ENCODE measurements around the gene VKORC1L1. TPM values are rescaled to one million over a fixed set of nuclear protein-coding genes. Genes with fewer than 3 reads are reported as not detected.

The VKORC1L1 gene
- total RNA-seq, 3 donors from 2014 or later (not counting 1 experiment from before 2014, with no cell fraction given), result 5.7 to 8.2 (median 7.1) TPM

GRCh38 chr7:65902306-65902705, 29.4 kb downstream of the VKORC1L1 start:
- Mint-ChIP-seq H3K36me3 (no peaks in the 10 kb centered on the region), H3K27ac (no peak overlapping the region), H3K9me3 (peaks cover 2 to 8% of the 10 kb centered on the region in 2 donors), H3K27me3 (ENCODE audit: low read depth in 2 of 2) (no peaks in the 10 kb centered on the region), H3K4me3 (no peak overlapping the region), H3K4me1 (peaks cover 8 to 12% of the 10 kb centered on the region in 2 donors)
- Histone ChIP-seq H3K27ac (ENCODE audit: low read length) (no peak overlapping the region), H3K27me3 (ENCODE audit: control insufficient read depth, insufficient read depth, low read length) (no peaks in the 10 kb centered on the region), H3K36me3 (ENCODE audit: control insufficient read depth, insufficient read depth, low read length) (no peaks in the 10 kb centered on the region), H3K9me3 (ENCODE audit: control insufficient read depth, insufficient read depth, low read length) (no peaks in the 10 kb centered on the region), H3K4me1 (ENCODE audit: control insufficient read depth, insufficient read depth, low read length) (no peaks in the 10 kb centered on the region), H3K4me3 (ENCODE audit: low read length) (no peak overlapping the region)
- TF ChIP-seq CTCF (IDR thresholded peaks at IDR 0.05), result no peak
- ATAC-seq (no peak), DNase-seq (no peak)
- intact Hi-C loops (cut with micrococcal nuclease), result no loop called here

GRCh38 chr7:65907501-65908198, 34.8 kb downstream of the VKORC1L1 start:
- 97% methylated on average over 5 of the region's 6 CpGs for WGBS (ENCODE audit: insufficient coverage)
- Mint-ChIP-seq H3K36me3 (no peaks in the 10 kb centered on the region), H3K4me1 (peaks cover 11 to 13% of the 10 kb centered on the region in 2 donors), H3K27me3 (ENCODE audit: low read depth in 2 of 2) (no peaks in the 10 kb centered on the region), H3K4me3 (no peak overlapping the region), H3K9me3 (no peaks in the 10 kb centered on the region), H3K27ac (peak overlapping the region in 1 of 2 donors; percentile 7)
- H3K27me3 ChIP-seq (ENCODE audit: control insufficient read depth, insufficient read depth, low read length), result no peaks in the 10 kb centered on the region
- no peak overlapping the region for H3K27ac ChIP-seq (ENCODE audit: low read length)
- no peak for DNase-seq
- intact Hi-C loops (cut with micrococcal nuclease), result no loop called here
- H3K9me3 ChIP-seq (ENCODE audit: control insufficient read depth, insufficient read depth, low read length), result no peaks in the 10 kb centered on the region
- H3K4me1 ChIP-seq (ENCODE audit: control insufficient read depth, insufficient read depth, low read length), result no peaks in the 10 kb centered on the region
- no peak for ATAC-seq
- H3K36me3 ChIP-seq (ENCODE audit: control insufficient read depth, insufficient read depth, low read length), result no peaks in the 10 kb centered on the region
- H3K4me3 ChIP-seq (ENCODE audit: low read length), result no peak overlapping the region
- no peak for TF ChIP-seq CTCF (IDR thresholded peaks at IDR 0.05)

GRCh38 chr7:65910237-65910636, 37.4 kb downstream of the VKORC1L1 start:
- no peaks in the 10 kb centered on the region for H3K9me3 ChIP-seq (ENCODE audit: control insufficient read depth, insufficient read depth, low read length)
- H3K27ac ChIP-seq (ENCODE audit: low read length), result no peak overlapping the region
- no peaks in the 10 kb centered on the region for H3K9me3 Mint-ChIP-seq
- 100% methylated on average over 1 of the region's 2 CpGs for WGBS (ENCODE audit: insufficient coverage)
- H3K27me3 ChIP-seq (ENCODE audit: control insufficient read depth, insufficient read depth, low read length), result no peaks in the 10 kb centered on the region
- H3K36me3 ChIP-seq (ENCODE audit: control insufficient read depth, insufficient read depth, low read length), result no peaks in the 10 kb centered on the region
- no peak overlapping the region for H3K4me3 Mint-ChIP-seq
- H3K4me1 ChIP-seq (ENCODE audit: control insufficient read depth, insufficient read depth, low read length), result no peaks in the 10 kb centered on the region
- no peak for ATAC-seq
- no peak overlapping the region for H3K4me3 ChIP-seq (ENCODE audit: low read length)
- H3K27ac Mint-ChIP-seq, result no peak overlapping the region
- H3K4me1 Mint-ChIP-seq, result peaks cover 11 to 13% of the 10 kb centered on the region in 2 donors
- H3K27me3 Mint-ChIP-seq (ENCODE audit: low read depth in 2 of 2), result no peaks in the 10 kb centered on the region
- DNase-seq, result no peak
- intact Hi-C loops (cut with micrococcal nuclease), result no loop called here
- TF ChIP-seq CTCF (IDR thresholded peaks at IDR 0.05), result no peak
- no peaks in the 10 kb centered on the region for H3K36me3 Mint-ChIP-seq

GRCh38 chr7:65912237-65912636, 39.4 kb downstream of the VKORC1L1 start:
- Histone ChIP-seq H3K4me1 (ENCODE audit: control insufficient read depth, insufficient read depth, low read length) (no peaks in the 10 kb centered on the region), H3K36me3 (ENCODE audit: control insufficient read depth, insufficient read depth, low read length) (no peaks in the 10 kb centered on the region), H3K27me3 (ENCODE audit: control insufficient read depth, insufficient read depth, low read length) (no peaks in the 10 kb centered on the region), H3K9me3 (ENCODE audit: control insufficient read depth, insufficient read depth, low read length) (no peaks in the 10 kb centered on the region), H3K27ac (ENCODE audit: low read length) (no peak overlapping the region), H3K4me3 (ENCODE audit: low read length) (no peak overlapping the region)
- H3K27ac Mint-ChIP-seq, result no peak overlapping the region
- no peaks in the 10 kb centered on the region for H3K36me3 Mint-ChIP-seq
- peaks cover 5 to 11% of the 10 kb centered on the region in 2 donors for H3K4me1 Mint-ChIP-seq
- ATAC-seq (no peak), DNase-seq (no peak)
- H3K9me3 Mint-ChIP-seq, result no peaks in the 10 kb centered on the region
- TF ChIP-seq CTCF (IDR thresholded peaks at IDR 0.05), result no peak
- H3K4me3 Mint-ChIP-seq, result no peak overlapping the region
- intact Hi-C loops (cut with micrococcal nuclease), result no loop called here
- 96% methylated on average over 7 of the region's 7 CpGs for WGBS (ENCODE audit: insufficient coverage)
- no peaks in the 10 kb centered on the region for H3K27me3 Mint-ChIP-seq (ENCODE audit: low read depth in 2 of 2)

All from natural killer cell (primary cell).